Right atrium auricular region (tissue), 2 donors: ENCODE results near the gene NT5DC2. TPM values are rescaled to one million over a fixed set of nuclear protein-coding genes. Genes with fewer than 3 reads are reported as not detected.

Source experiments
- DNase-seq: peaks from one replicate; pipeline ENCODE4 v3.0.0-alpha.2; 2019; ENCODE audit warnings: low spot score
- H3K27ac ChIP-seq, 2 donors: fragments of 200-600 bp; sonication (generic); 1 replicate in 1 of 2; 2 replicates in 1 of 2; pipeline ENCODE4 v1.5.1; 2016 to 2019
- H3K27me3 ChIP-seq, 2 donors: fragments of 200-600 bp; sonication (generic); one replicate each; pipeline versions ENCODE4 v1.5.1 to v1.6.0; 2017 to 2019
- H3K36me3 ChIP-seq: fragments of 200-600 bp; sonication (generic); one replicate; pipeline ENCODE4 v1.5.1; 2016
- H3K4me1 ChIP-seq, 2 donors: fragments of 200-600 bp; sonication (generic); one replicate each; pipeline versions ENCODE4 v1.5.1 to v1.6.0; 2017 to 2019
- H3K4me3 ChIP-seq, 2 donors: fragments of 200-600 bp; sonication (generic); 1 replicate in 1 of 2; 2 replicates in 1 of 2; pipeline ENCODE4 v1.5.1; 2017 to 2019; ENCODE audit warnings: mild to moderate bottlenecking in 1 of 2, moderate library complexity in 1 of 2
- H3K9me3 ChIP-seq, 2 donors: fragments of 200-600 bp; sonication (generic); one replicate each; pipeline ENCODE4 v1.5.1; 2019
- total RNA-seq, 2 donors: library from RNA; depleted of rRNA; stranded (reverse); fragments of >200 nt; gene quantifications; one replicate each; pipeline ENCODE4 v1.1.0, GENCODE V29; 2016
- TF ChIP-seq, protein P1 (sequence below), 2 donors: fragments of 200-600 bp; sonication (generic); IDR thresholded peaks; one replicate each; pipeline ENCODE4 v1.5.1; 2019; ENCODE audit warnings: antibody characterized with exemption in 2 of 2

Gene NT5DC2
- total RNA-seq: 100 to 1,000 TPM in 1 of 2 donors, 10 to 100 TPM in 1; 94.0 to 146 TPM

DNA sequence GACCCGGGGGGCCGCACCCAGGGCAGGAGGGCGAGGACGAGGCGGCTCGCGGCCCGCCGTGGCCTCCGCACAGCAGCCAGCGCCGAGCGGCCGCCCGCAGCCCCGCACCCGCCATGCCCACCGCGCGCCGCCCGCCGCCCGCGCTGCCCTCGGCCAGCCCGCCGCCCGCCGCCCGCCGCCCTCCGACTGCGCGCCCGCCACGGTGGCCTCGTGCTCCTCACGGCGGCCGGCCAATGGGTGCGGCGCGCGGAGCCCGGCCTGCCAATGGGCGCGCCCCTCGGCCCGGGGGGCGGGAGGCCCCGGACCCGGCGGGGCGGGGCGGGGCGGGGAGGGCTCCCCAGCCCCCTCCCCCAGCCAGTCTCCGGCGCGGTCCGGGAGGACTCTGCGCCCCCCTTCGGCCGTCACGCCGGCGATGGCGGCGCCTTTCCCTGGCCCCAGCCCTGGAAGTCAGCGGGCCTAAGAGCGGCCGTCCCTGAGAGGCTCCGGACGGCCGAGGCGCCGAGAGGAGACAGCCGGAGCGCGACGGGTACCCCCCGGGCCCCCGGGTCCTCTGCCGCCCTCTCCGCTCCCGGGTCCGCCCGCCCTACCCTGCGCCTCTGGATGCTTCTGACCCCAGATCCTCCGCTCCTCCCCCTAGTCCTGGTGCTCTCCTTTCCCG is at the start of gene NT5DC2:
NT5DC2 (minus strand) TSS at position 235 of the 658 bp plus-strand sequence; CDS start at position 115, 120 bp downstream.
- TF ChIP-seq, protein P1, sequence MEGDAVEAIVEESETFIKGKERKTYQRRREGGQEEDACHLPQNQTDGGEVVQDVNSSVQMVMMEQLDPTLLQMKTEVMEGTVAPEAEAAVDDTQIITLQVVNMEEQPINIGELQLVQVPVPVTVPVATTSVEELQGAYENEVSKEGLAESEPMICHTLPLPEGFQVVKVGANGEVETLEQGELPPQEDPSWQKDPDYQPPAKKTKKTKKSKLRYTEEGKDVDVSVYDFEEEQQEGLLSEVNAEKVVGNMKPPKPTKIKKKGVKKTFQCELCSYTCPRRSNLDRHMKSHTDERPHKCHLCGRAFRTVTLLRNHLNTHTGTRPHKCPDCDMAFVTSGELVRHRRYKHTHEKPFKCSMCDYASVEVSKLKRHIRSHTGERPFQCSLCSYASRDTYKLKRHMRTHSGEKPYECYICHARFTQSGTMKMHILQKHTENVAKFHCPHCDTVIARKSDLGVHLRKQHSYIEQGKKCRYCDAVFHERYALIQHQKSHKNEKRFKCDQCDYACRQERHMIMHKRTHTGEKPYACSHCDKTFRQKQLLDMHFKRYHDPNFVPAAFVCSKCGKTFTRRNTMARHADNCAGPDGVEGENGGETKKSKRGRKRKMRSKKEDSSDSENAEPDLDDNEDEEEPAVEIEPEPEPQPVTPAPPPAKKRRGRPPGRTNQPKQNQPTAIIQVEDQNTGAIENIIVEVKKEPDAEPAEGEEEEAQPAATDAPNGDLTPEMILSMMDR (IDR thresholded peaks at IDR 0.05): peak in 1 of 2 donors; percentile 42
- H3K4me1 ChIP-seq: peaks cover 0 to 84% of the 10 kb centered on the region in 2 donors
- peak within 1 kb of the TSS; percentile 50 to 69 for H3K4me3 ChIP-seq
- no peaks in the 10 kb centered on the region for H3K27me3 ChIP-seq
- H3K9me3 ChIP-seq: no peaks in the 10 kb centered on the region
- peaks cover under 1% of the 10 kb centered on the region for H3K36me3 ChIP-seq
- DNase-seq: peak; percentile 70
- peak within 1 kb of the TSS; percentile 89 to 93 for H3K27ac ChIP-seq

DNA sequence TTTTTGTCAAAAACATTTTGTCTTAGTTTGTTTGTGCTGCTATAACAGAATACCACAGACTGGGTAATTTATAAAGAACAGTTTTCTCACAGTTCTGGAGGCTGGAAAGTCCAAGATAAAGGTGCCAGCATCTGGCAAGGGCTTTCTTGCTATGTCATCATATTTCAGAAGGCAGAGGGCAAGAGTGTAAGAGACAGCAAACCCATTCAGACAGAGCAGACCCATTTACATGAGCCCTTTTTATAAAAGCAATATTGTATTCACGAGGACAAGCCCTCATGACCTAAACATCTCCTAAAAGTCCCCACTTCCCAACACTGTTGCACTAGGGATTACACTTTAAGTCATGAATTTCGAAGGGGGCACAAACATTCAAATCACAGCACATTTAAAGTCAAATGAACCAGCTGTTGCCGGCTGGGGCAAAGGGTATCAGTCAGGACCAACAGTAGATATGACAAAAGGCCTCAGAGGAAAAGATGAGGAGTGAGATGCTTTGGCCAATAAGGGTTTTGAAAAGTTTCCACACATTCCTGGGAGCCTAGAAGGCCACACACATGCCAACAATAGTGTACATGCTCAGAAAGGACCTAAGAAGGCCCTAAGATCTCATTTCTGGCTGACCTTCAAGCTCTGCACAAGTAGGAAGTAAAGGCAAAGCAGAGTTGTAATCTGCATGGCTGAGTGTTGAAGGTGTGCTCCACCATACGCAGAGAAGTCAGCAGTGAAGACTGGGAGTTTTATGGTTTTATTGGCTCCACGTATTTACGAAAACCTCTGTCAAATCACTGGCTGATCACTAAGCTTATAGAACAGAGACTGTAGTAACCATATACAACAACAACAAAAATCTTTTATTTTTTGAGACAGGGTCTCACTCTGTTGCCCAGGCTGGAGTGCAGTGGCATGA is 40.7 kb upstream of the NT5DC2 start:
- Histone ChIP-seq H3K27ac (no peak overlapping the region), H3K9me3 (peaks cover 0 to 8% of the 10 kb centered on the region in 2 donors), H3K36me3 (peaks cover 49% of the 10 kb centered on the region), H3K4me1 (no peaks in the 10 kb centered on the region), H3K27me3 (no peaks in the 10 kb centered on the region), H3K4me3 (no peak overlapping the region)
- no peak for DNase-seq
- TF ChIP-seq, protein P1 (IDR thresholded peaks at IDR 0.05): no peak

DNA sequence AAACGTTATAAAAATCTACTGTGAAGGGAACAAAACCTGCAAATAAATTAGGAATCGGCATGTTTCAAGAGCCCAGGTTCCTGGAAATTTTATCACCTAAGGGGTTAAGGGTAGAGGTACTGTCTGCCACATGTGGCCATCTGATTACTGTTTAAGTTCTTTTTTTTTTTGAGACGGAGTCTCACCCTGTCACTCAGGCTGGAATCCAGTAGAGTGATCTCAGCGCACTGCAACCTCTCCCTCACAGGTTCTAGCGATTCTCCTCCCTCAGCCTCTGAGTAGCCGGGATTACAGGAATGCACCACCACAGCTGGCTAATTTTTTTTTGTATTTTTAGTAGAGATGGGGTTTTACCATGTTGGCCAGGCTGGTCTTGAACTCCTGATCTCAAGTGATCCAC is 38.6 kb upstream of the NT5DC2 start:
- Histone ChIP-seq H3K27ac (no peak overlapping the region), H3K4me1 (no peaks in the 10 kb centered on the region), H3K4me3 (no peak overlapping the region), H3K27me3 (no peaks in the 10 kb centered on the region), H3K9me3 (peaks cover 0 to 8% of the 10 kb centered on the region in 2 donors), H3K36me3 (peaks cover 31% of the 10 kb centered on the region)
- TF ChIP-seq, protein P1 (IDR thresholded peaks at IDR 0.05): no peak
- DNase-seq: no peak

DNA sequence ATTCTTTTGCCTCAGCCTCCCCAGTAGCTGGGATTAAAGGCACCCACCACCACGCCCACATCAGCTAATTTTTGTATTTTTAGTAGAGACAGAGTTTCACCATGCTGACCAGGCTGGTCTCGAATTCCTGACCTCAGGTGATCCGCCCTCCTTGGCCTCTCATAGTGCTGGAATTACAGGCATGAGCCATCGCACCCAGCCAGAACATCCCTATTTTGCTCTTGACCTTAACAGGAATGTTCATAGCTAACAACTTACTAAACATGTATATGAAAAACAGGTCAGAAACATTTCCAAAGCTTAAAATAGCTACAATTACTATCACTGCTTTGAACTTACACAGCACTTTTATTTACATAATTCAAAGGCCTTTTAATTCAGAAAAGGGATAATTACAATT is 36.4 kb upstream of the NT5DC2 start:
- Histone ChIP-seq H3K9me3 (no peaks in the 10 kb centered on the region), H3K4me3 (no peak overlapping the region), H3K27me3 (no peaks in the 10 kb centered on the region), H3K36me3 (peaks cover 15% of the 10 kb centered on the region), H3K27ac (no peak overlapping the region), H3K4me1 (no peaks in the 10 kb centered on the region)
- TF ChIP-seq, protein P1 (IDR thresholded peaks at IDR 0.05): no peak
- no peak for DNase-seq

DNA sequence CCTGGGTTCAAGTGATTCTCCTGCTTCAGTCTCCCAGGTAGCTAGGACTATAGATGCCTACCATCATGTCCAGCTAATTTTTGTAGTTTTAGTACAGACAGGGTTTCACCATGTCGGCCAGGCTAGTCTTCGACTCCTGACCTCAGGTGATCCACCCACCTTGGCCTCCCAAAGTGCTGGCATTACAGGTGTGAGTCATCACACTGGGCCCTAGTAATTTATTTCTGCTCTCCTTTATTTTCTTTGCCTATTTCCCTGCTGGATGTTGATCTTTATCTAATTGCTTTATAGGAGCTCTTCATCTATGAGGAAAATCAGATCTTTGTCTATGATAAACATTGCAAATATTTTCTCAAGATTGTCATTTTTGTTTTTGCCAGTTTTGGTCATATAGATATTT is 34.4 kb upstream of the NT5DC2 start:
- H3K4me1 ChIP-seq: no peaks in the 10 kb centered on the region
- H3K9me3 ChIP-seq: no peaks in the 10 kb centered on the region
- no peak overlapping the region for H3K27ac ChIP-seq
- H3K36me3 ChIP-seq: peaks cover 10% of the 10 kb centered on the region
- no peaks in the 10 kb centered on the region for H3K27me3 ChIP-seq
- TF ChIP-seq, protein P1 (IDR thresholded peaks at IDR 0.05): no peak
- no peak overlapping the region for H3K4me3 ChIP-seq
- DNase-seq: no peak
